Measurements from ENCODE around the gene ALKBH6.

DNA sequence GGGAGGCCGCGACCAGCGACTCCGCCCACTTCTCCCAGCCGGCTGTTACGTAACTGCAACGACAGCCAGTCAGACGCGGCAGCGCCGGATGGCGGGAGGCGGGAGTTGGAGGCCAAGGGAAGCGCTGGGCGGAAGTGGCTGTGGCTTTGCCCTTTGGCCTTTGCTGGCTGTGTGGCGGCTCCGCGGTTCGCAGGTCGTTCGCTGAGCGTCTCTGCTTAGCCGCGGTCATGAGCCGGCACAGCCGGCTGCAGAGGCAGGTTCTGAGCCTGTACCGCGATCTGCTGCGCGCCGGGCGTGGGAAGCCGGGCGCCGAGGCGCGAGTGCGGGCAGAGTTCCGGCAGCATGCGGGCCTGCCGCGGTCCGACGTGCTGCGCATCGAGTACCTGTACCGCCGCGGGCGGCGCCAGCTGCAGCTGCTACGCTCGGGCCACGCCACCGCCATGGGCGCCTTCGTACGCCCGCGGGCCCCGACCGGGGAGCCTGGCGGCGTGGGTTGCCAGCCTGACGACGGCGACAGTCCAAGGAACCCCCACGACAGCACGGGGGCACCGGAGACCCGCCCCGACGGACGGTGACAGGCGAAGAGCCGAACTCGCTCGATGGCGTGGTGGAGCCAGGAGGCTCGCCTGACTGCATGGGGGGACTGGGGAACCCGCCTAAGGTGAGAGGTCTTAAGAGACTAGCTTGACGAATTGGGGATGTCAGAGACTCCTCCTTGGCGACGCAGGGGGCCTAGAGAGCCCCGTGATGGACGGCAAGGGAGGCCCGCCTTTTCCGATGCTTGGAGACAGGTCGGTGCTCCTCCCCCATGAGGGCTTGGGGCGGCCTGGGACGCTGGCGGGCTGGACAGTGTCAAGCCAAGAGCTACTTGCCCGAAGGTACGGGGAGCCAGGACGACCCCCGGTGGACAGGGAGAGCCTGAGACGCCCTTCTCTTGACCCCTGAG is 18.7 kb downstream of the ALKBH6 start, which contains the start of gene SDHAF1:
- TF ChIP-seq, protein P1, sequence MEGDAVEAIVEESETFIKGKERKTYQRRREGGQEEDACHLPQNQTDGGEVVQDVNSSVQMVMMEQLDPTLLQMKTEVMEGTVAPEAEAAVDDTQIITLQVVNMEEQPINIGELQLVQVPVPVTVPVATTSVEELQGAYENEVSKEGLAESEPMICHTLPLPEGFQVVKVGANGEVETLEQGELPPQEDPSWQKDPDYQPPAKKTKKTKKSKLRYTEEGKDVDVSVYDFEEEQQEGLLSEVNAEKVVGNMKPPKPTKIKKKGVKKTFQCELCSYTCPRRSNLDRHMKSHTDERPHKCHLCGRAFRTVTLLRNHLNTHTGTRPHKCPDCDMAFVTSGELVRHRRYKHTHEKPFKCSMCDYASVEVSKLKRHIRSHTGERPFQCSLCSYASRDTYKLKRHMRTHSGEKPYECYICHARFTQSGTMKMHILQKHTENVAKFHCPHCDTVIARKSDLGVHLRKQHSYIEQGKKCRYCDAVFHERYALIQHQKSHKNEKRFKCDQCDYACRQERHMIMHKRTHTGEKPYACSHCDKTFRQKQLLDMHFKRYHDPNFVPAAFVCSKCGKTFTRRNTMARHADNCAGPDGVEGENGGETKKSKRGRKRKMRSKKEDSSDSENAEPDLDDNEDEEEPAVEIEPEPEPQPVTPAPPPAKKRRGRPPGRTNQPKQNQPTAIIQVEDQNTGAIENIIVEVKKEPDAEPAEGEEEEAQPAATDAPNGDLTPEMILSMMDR (CRISPR knock-in tag; IDR thresholded peaks at IDR 0.05) = peak; percentile 31
- no peak; the same call in 1 of the 2 replicates for TF ChIP-seq KDM4B (CRISPR knock-in tag; IDR thresholded peaks at IDR 0.05)
- TF ChIP-seq SP2 (CRISPR knock-in tag; IDR thresholded peaks at IDR 0.05) = peak; percentile 88

Measured in HepG2 (cell line).